HepG2 (cell line): ENCODE results near the gene NFATC1.

Experiments used
- POLR2A ChIP-seq, 2 experiments: IDR thresholded peaks; 2 replicates each; pipeline ENCODE4 v1.6.1; 2011; ENCODE audit warnings: low read depth in 2 of 2, low read length in 2 of 2, mild to moderate bottlenecking in 1 of 2, moderate library complexity in 1 of 2; ENCODE audit not compliant: insufficient read depth in 1 of 2
- SAFB2 ChIP-seq: sonication (generic); formaldehyde crosslinking; IDR thresholded peaks from 2 replicates; pipeline ENCODE4 v1.5.1; 2020; ENCODE audit warnings: missing genetic modification reagents, low read depth, mild to moderate bottlenecking, borderline replicate concordance

GRCh38 chr18:79397247-79397829 lies 1.6 kb downstream of the NFATC1 start:
- TF ChIP-seq SAFB2 (CRISPR knock-in tag) (no peak), POLR2A (IDR thresholded peaks at IDR 0.05; ENCODE audit: insufficient read depth in 1 of 2, low read depth in 2 of 2, low read length in 2 of 2) (no peak)
